Measurements from ENCODE around the gene IFNL2.

GRCh38 chr19:39237200-39238184, 30.7 kb upstream of the IFNL2 start:
- no peak for TF ChIP-seq EZH2 (IDR thresholded peaks at IDR 0.05)
- TF ChIP-seq CTCF (IDR thresholded peaks at IDR 0.05): no peak
- TF ChIP-seq EZH2phosphoT487 (IDR thresholded peaks at IDR 0.05): no peak
